ENCODE measurements around the gene MRAS.

GRCh38 chr3:138374573-138375134 lies 26.3 kb downstream of the MRAS start:
- TF ChIP-seq POLR2A (IDR thresholded peaks at IDR 0.05; ENCODE audit: low read depth, low read length) (no peak), POLR2AphosphoS5 (IDR thresholded peaks at IDR 0.05; ENCODE audit: low read depth, low read length) (no peak), TAF1 (IDR thresholded peaks at IDR 0.05; ENCODE audit: borderline replicate concordance, low read depth, low read length) (no peak)

Data from GM12892 (cell line).